KMS-11 (cell line): Measurements from ENCODE around the gene LMO1.

Source experiments
- H2AFZ ChIP-seq: fragments of 200-600 bp; sonication (generic); 2 replicates; pipeline ENCODE4 v1.6.1; 2016; ENCODE audit warnings: antibody characterized with exemption, mixed run types, low read depth
- H3K27ac ChIP-seq: fragments of 200-600 bp; sonication (generic); 2 replicates; pipeline ENCODE4 v1.6.1; 2016; ENCODE audit warnings: mild to moderate bottlenecking, mixed run types
- H3K27me3 ChIP-seq: fragments of 200-600 bp; sonication (generic); 2 replicates; pipeline ENCODE4 v1.6.1; 2017; ENCODE audit warnings: mild to moderate bottlenecking, low read depth, mixed run types, moderate library complexity; ENCODE audit not compliant: insufficient read depth
- H3K36me3 ChIP-seq: fragments of 200-600 bp; sonication (generic); 2 replicates; pipeline ENCODE4 v1.6.1; 2017; ENCODE audit warnings: mild to moderate bottlenecking, mixed run types; ENCODE audit not compliant: insufficient read depth
- H3K4me1 ChIP-seq: fragments of 200-600 bp; sonication (generic); 2 replicates; pipeline ENCODE4 v1.6.1; 2016; ENCODE audit warnings: mild to moderate bottlenecking, low read depth, mixed run types; ENCODE audit not compliant: poor library complexity, severe bottlenecking
- H3K4me2 ChIP-seq: fragments of 200-600 bp; sonication (generic); 2 replicates; pipeline ENCODE4 v1.7.0; 2016; ENCODE audit warnings: mild to moderate bottlenecking, mixed run types
- H3K4me3 ChIP-seq: fragments of 200-600 bp; sonication (generic); IDR thresholded peaks from 2 replicates; pipeline ENCODE4 v1.6.1; 2017; ENCODE audit warnings: low read depth, low read length, mixed read lengths; ENCODE audit not compliant: insufficient read depth
- H3K79me2 ChIP-seq: fragments of 200-600 bp; sonication (generic); 2 replicates; pipeline ENCODE4 v1.6.1; 2016; ENCODE audit warnings: low read depth, mixed run types; ENCODE audit not compliant: insufficient read depth
- H3K9ac ChIP-seq: fragments of 200-600 bp; sonication (generic); 2 replicates; pipeline ENCODE4 v1.6.1; 2016; ENCODE audit warnings: mild to moderate bottlenecking, mixed run types
- H4K20me1 ChIP-seq: fragments of 200-600 bp; sonication (generic); 2 replicates; pipeline ENCODE4 v1.6.1; 2016; ENCODE audit warnings: mild to moderate bottlenecking, mixed run types; ENCODE audit not compliant: insufficient read depth
- CTCF ChIP-seq: fragments of 200-600 bp; sonication (generic); conservative IDR thresholded peaks from 2 replicates; pipeline ENCODE4 v1.6.1; 2017; ENCODE audit warnings: low read depth, mild to moderate bottlenecking, antibody characterized with exemption, low read length, moderate library complexity, mixed read lengths

LMO1 gene

GRCh38 chr11:8266246-8267241 is 2.9 kb upstream of the LMO1 start:
- peaks cover 8% of the 10 kb centered on the region; the same call in 1 of the 2 replicates for H3K27me3 ChIP-seq
- H3K4me1 ChIP-seq: peaks cover 7% of the 10 kb centered on the region
- no peak overlapping the region for H3K9ac ChIP-seq
- no peak for TF ChIP-seq CTCF
- H3K4me3 ChIP-seq: no peak overlapping the region
- H4K20me1 ChIP-seq: no peaks in the 10 kb centered on the region
- no peaks in the 10 kb centered on the region for H3K79me2 ChIP-seq
- H3K4me2 ChIP-seq: no peak overlapping the region
- no peaks in the 10 kb centered on the region for H3K36me3 ChIP-seq
- H2AFZ ChIP-seq: no peak overlapping the region
- H3K27ac ChIP-seq: no peak overlapping the region

GRCh38 chr11:8265681-8266241 is 2.1 kb upstream of the LMO1 start:
- no peaks in the 10 kb centered on the region for H4K20me1 ChIP-seq
- no peak overlapping the region for H3K9ac ChIP-seq
- no peak overlapping the region for H3K4me2 ChIP-seq
- no peak overlapping the region for H3K27ac ChIP-seq
- H3K4me1 ChIP-seq: peaks cover 7% of the 10 kb centered on the region
- H3K27me3 ChIP-seq: peaks cover 14% of the 10 kb centered on the region; the same call in 1 of the 2 replicates
- no peak overlapping the region for H2AFZ ChIP-seq
- no peak; the same call in 1 of the 2 replicates for TF ChIP-seq CTCF
- no peak overlapping the region for H3K4me3 ChIP-seq
- H3K36me3 ChIP-seq: no peaks in the 10 kb centered on the region
- no peaks in the 10 kb centered on the region for H3K79me2 ChIP-seq

GRCh38 chr11:8263109-8263768 is 439 bp downstream of the LMO1 start:
- Histone ChIP-seq H2AFZ (peak overlapping the region; percentile 81), H3K9ac (no peak overlapping the region), H3K4me1 (peaks cover 7% of the 10 kb centered on the region), H3K4me2 (peak overlapping the region; percentile 83), H3K27ac (no peak overlapping the region), H3K27me3 (peaks cover 14% of the 10 kb centered on the region; the same call in 1 of the 2 replicates), H3K36me3 (no peaks in the 10 kb centered on the region), H3K4me3 (no peak overlapping the region), H3K79me2 (no peaks in the 10 kb centered on the region), H4K20me1 (no peaks in the 10 kb centered on the region)
- no peak for TF ChIP-seq CTCF

GRCh38 chr11:8262552-8263108 is 1.0 kb downstream of the LMO1 start:
- Histone ChIP-seq H3K9ac (peak overlapping the region; percentile 11; the same call in 1 of the 2 replicates), H3K4me1 (peaks cover 7% of the 10 kb centered on the region), H3K4me2 (peak overlapping the region; percentile 41), H3K4me3 (no peak overlapping the region), H3K27ac (no peak overlapping the region), H2AFZ (peak overlapping the region; percentile 81), H3K36me3 (no peaks in the 10 kb centered on the region), H3K79me2 (no peaks in the 10 kb centered on the region), H4K20me1 (no peaks in the 10 kb centered on the region), H3K27me3 (peaks cover 14% of the 10 kb centered on the region; the same call in 1 of the 2 replicates)
- TF ChIP-seq CTCF: no peak
